ENCODE measurements around the gene PTRHD1.

Gene PTRHD1

GRCh38 chr2:24788816-24789215 lies 4.4 kb downstream of the PTRHD1 start:
- FAIRE-seq = no peak
- DNase-seq (ENCODE audit: insufficient read length, low spot score) = no peak
- TF ChIP-seq SPI1 (IDR thresholded peaks at IDR 0.05; ENCODE audit: low read depth, low read length) (no peak), POU2F2 (IDR thresholded peaks at IDR 0.05; ENCODE audit: low read depth, low read length) (no peak), POLR2A (IDR thresholded peaks at IDR 0.05; ENCODE audit: low read depth, low read length) (no peak), PAX5 (IDR thresholded peaks at IDR 0.05; ENCODE audit: insufficient read depth, low read length, severe bottlenecking) (no peak), TAF1 (IDR thresholded peaks at IDR 0.05; ENCODE audit: low read depth, low read length) (no peak), POLR2AphosphoS5 (IDR thresholded peaks at IDR 0.05; ENCODE audit: low read depth, low read length) (no peak)

GRCh38 chr2:24787532-24787931 lies 5.7 kb downstream of the PTRHD1 start:
- FAIRE-seq = no peak

DNA sequence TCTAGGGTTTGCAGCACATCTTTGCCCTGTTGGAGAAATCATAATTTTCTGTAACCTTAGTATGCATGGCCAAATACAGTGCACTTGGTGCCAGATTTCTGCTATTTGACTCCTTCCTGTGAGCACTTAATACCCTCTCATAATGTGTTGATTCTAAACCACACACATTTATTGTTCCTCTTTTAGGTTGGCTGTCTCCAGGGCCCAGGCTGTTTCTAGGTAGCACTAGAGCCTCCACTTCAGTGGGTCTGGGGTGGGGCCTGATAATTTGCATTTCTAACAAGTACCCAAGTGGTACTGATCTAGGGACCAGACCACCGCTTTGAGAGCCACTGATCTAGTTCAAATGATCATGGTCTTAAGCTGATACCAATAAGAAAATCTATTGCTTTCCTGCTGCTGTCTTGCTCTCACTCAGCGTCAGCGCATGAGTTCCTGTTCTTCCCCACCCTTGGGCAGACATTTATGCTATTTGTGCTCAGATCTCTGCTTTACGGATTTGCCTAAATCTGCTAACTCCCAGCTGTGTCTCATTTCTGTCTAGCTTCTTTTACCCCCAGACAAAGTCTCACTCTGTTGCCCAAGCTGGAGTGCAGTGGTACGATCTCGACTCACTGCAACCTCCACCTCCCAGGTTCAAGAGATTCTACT lies 7.4 kb downstream of the PTRHD1 start:
- TF ChIP-seq TAF1 (IDR thresholded peaks at IDR 0.05; ENCODE audit: low read depth, low read length) (no peak), POLR2AphosphoS5 (IDR thresholded peaks at IDR 0.05; ENCODE audit: low read depth, low read length) (no peak), POLR2A (IDR thresholded peaks at IDR 0.05; ENCODE audit: low read depth, low read length) (no peak), PAX5 (IDR thresholded peaks at IDR 0.05; ENCODE audit: insufficient read depth, low read length, severe bottlenecking) (no peak)
- DNase-seq (ENCODE audit: insufficient read length, low spot score) (peak; percentile 43), FAIRE-seq (peak; percentile 77)

More at GRCh38 chr2:24787532-24787931, 5.7 kb downstream of the PTRHD1 start:
- TF ChIP-seq PAX5 (IDR thresholded peaks at IDR 0.05; ENCODE audit: insufficient read depth, low read length, severe bottlenecking) (no peak), POLR2A (IDR thresholded peaks at IDR 0.05; ENCODE audit: low read depth, low read length) (no peak), TAF1 (IDR thresholded peaks at IDR 0.05; ENCODE audit: low read depth, low read length) (no peak), POLR2AphosphoS5 (IDR thresholded peaks at IDR 0.05; ENCODE audit: low read depth, low read length) (no peak), SPI1 (IDR thresholded peaks at IDR 0.05; ENCODE audit: low read depth, low read length) (no peak), POU2F2 (IDR thresholded peaks at IDR 0.05; ENCODE audit: low read depth, low read length) (no peak)
- DNase-seq (ENCODE audit: insufficient read length, low spot score) = no peak

DNA sequence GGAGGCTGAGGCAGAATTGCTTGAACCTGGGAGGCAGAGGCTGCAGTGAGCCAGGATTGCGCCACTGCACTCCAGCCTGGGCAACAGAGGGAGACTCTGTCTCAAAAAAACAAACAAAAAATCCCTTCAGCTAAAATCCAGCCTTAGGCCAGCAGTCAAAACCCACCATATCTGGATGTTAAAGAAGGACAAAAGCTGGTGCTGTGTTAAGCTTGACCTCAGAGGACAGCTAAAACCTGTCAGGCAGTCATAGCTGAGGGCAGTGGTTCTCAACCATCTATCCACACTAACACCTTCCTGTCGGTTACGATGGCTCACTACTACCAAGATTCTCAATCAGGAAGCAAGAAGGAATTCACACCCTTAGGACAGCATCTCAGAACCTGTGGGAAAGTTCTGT lies 9.6 kb downstream of the PTRHD1 start:
- FAIRE-seq (no peak), DNase-seq (ENCODE audit: insufficient read length, low spot score) (no peak)
- TF ChIP-seq TAF1 (IDR thresholded peaks at IDR 0.05; ENCODE audit: low read depth, low read length) (no peak), POU2F2 (IDR thresholded peaks at IDR 0.05; ENCODE audit: low read depth, low read length) (no peak), SPI1 (IDR thresholded peaks at IDR 0.05; ENCODE audit: low read depth, low read length) (no peak)

DNA sequence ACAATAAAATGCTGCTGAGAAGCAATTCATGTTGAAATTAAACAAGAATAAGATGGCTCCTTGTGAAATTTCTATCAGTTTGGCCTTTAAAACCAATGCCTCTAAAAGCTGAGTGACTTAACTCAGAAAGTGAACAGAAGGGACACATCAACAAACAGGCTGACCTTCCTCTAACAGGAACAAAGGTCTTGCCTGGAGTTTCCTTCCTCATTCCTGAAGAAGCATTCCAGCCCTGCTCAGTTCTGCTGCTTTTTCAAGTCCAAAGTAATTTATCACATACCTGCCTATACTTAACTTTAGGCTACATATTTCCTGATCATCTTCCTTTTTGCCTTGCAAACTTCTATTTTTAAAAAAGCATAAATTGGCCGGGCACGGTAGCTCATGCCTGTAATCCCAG lies 14.1 kb downstream of the PTRHD1 start:
- no peak for TF ChIP-seq POLR2A (IDR thresholded peaks at IDR 0.05; ENCODE audit: low read depth, low read length)
- TF ChIP-seq PAX5 (IDR thresholded peaks at IDR 0.05; ENCODE audit: insufficient read depth, low read length, severe bottlenecking) = no peak
- TF ChIP-seq POLR2AphosphoS5 (IDR thresholded peaks at IDR 0.05; ENCODE audit: low read depth, low read length) = no peak
- TF ChIP-seq TAF1 (IDR thresholded peaks at IDR 0.05; ENCODE audit: low read depth, low read length) = no peak
- TF ChIP-seq SPI1 (IDR thresholded peaks at IDR 0.05; ENCODE audit: low read depth, low read length) = no peak
- TF ChIP-seq POU2F2 (IDR thresholded peaks at IDR 0.05; ENCODE audit: low read depth, low read length) = no peak
- no peak for FAIRE-seq
- DNase-seq (ENCODE audit: insufficient read length, low spot score) = no peak

DNA sequence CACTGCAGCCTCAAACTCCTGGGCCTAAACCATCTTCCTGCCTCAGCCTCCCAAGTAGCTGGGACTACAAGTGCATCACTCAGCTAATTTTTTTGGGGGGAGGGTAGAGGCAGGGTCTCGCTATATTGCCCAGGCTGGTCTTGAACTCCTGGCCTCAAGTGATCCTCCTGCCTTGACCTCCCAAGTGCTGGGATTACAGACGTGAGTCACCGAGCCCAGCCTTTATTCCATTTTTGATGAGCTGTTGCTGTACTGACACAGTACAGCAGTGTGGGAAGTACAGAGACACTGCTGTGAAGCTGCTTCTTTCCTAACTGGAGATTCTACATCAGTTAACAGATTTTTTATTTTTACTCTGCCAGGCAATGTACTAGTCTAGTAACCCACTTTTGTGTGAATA lies 18.8 kb downstream of the PTRHD1 start:
- FAIRE-seq (no peak), DNase-seq (ENCODE audit: insufficient read length, low spot score) (no peak)
- TF ChIP-seq POLR2A (IDR thresholded peaks at IDR 0.05; ENCODE audit: low read depth, low read length) (no peak), POLR2AphosphoS5 (IDR thresholded peaks at IDR 0.05; ENCODE audit: low read depth, low read length) (no peak), PAX5 (IDR thresholded peaks at IDR 0.05; ENCODE audit: insufficient read depth, low read length, severe bottlenecking) (no peak), POU2F2 (IDR thresholded peaks at IDR 0.05; ENCODE audit: low read depth, low read length) (no peak), SPI1 (IDR thresholded peaks at IDR 0.05; ENCODE audit: low read depth, low read length) (no peak), TAF1 (IDR thresholded peaks at IDR 0.05; ENCODE audit: low read depth, low read length) (no peak)

DNA sequence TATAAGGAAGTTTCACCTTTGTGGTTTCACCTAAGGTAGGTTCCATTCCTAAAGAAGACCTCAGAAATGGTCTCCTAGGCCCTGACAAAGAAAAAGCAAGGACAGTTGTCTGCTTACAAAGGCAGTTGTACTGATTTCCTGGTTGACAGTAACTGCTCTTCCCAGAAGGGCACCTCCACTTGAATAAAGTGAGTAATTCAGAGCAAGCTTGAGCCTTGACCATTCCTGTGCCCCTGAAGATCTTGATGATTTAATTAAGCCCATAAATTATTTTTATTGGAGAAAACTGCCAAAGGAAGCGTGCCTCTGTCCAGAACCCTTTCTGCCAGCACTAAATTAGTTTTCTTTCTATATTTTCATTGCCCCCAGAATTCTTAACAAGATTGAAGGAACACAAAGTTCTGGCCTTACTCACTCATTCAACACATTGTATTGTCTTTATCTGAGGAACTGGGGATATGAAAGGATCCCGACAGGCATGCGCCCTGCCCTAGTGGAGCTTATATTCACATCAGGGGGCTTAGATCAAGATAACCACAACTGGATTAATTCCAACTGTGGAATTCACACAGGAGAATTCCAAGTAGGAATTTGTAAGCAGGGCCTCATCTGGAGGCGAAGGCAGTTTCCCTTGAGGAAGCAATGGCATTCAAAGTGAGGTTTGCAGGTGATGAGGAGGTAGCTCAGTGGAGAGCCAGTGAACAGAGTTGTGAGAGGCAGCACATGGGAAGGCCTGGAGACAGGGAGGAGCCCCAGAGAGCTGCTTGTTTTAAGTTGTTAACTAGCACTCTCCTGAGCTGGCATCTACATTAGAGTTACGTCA lies 21.2 kb downstream of the PTRHD1 start:
- FAIRE-seq = no peak
- TF ChIP-seq POLR2A (IDR thresholded peaks at IDR 0.05; ENCODE audit: low read depth, low read length) = no peak
- TF ChIP-seq POLR2AphosphoS5 (IDR thresholded peaks at IDR 0.05; ENCODE audit: low read depth, low read length) = no peak
- TF ChIP-seq TAF1 (IDR thresholded peaks at IDR 0.05; ENCODE audit: low read depth, low read length) = no peak
- no peak for TF ChIP-seq SPI1 (IDR thresholded peaks at IDR 0.05; ENCODE audit: low read depth, low read length)
- no peak for DNase-seq (ENCODE audit: insufficient read length, low spot score)

DNA sequence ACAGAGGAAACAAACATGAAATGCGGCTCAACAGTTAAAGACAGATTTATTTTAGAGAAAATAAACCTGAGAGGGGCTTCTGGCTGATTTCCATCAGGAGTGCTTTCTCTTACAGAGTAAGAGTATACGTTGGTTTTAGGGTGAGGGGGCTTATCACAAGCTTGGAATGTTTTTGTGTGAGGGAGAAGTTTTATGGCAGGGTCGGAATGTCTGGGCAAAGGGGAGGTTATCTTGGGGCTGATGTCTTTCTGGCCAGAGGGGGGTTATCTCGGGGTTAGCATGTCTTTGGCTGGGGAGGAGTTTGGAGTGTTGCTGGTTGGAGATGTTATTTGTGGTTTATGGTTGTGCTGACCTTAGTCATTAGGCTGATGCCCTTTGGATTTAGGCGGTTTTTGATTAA lies 22.1 kb downstream of the PTRHD1 start:
- DNase-seq (ENCODE audit: insufficient read length, low spot score) (no peak), FAIRE-seq (no peak)
- TF ChIP-seq TAF1 (IDR thresholded peaks at IDR 0.05; ENCODE audit: low read depth, low read length) (no peak), POLR2AphosphoS5 (IDR thresholded peaks at IDR 0.05; ENCODE audit: low read depth, low read length) (no peak), SPI1 (IDR thresholded peaks at IDR 0.05; ENCODE audit: low read depth, low read length) (no peak), POLR2A (IDR thresholded peaks at IDR 0.05; ENCODE audit: low read depth, low read length) (no peak)

DNA sequence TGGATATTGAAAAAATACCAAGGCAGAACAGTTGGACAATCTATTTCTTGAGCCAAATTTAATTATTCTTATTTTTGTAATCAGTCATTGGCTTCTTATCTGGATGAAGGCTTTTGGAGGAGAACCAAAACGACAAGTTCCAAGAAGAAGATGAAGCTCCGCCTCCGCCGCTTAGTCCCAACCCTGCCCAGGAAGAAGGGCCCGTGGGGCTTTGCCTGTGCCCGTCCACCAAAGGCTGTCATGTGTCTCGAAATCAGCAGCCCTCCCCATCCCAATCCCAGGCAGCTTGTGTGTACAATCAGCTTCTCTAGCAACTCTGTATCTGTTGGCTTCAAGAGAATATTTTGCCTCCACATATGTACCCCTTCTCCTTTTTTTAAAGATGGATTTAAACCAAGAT lies 24.6 kb downstream of the PTRHD1 start:
- no peak for TF ChIP-seq POLR2AphosphoS5 (IDR thresholded peaks at IDR 0.05; ENCODE audit: low read depth, low read length)
- FAIRE-seq (no peak), DNase-seq (ENCODE audit: insufficient read length, low spot score) (no peak)

GRCh38 chr2:24768013-24768412 lies 25.2 kb downstream of the PTRHD1 start:
- FAIRE-seq (no peak), DNase-seq (ENCODE audit: insufficient read length, low spot score) (no peak)
- no peak for TF ChIP-seq TAF1 (IDR thresholded peaks at IDR 0.05; ENCODE audit: low read depth, low read length)
- no peak for TF ChIP-seq POLR2A (IDR thresholded peaks at IDR 0.05; ENCODE audit: low read depth, low read length)
- no peak for TF ChIP-seq POLR2AphosphoS5 (IDR thresholded peaks at IDR 0.05; ENCODE audit: low read depth, low read length)
- no peak for TF ChIP-seq SPI1 (IDR thresholded peaks at IDR 0.05; ENCODE audit: low read depth, low read length)
- TF ChIP-seq PAX5 (IDR thresholded peaks at IDR 0.05; ENCODE audit: insufficient read depth, low read length, severe bottlenecking) = no peak
- no peak for TF ChIP-seq POU2F2 (IDR thresholded peaks at IDR 0.05; ENCODE audit: low read depth, low read length)

Measured in GM12891 (cell line).